Upper lobe of left lung (tissue), 6 donors: Measurements from ENCODE around the gene RNF10. TPM values are rescaled to one million over a fixed set of nuclear protein-coding genes. Genes with fewer than 3 reads are reported as not detected.

Source experiments
- ATAC-seq, 2 donors: fragments of 200-7000 bp; cut with Tn5 transposase; one replicate each; pipeline ENCODE4 v1.9.1; 2022; ENCODE audit warnings: mild to moderate bottlenecking in 2 of 2, moderate library complexity in 2 of 2; ENCODE audit not compliant: low FRiP score in 2 of 2
- DNase-seq, 2 donors: peaks; one replicate each; pipeline ENCODE4 v3.0.0-alpha.2; 2019 to 2020
- H3K27ac ChIP-seq, 4 donors: fragments of 200-600 bp; sonication (generic); one replicate each; pipeline ENCODE4 v1.5.1; 2016 to 2019
- H3K27me3 ChIP-seq, 4 donors: fragments of 200-600 bp; sonication (generic); one replicate each; pipeline ENCODE4 v1.5.1; 2017 to 2019
- H3K36me3 ChIP-seq, 4 donors: fragments of 200-600 bp; sonication (generic); one replicate each; pipeline ENCODE4 v1.5.1; 2016 to 2019
- H3K4me1 ChIP-seq, 4 donors: fragments of 200-600 bp; sonication (generic); one replicate each; pipeline ENCODE4 v1.5.1; 2018 to 2019
- H3K4me3 ChIP-seq, 4 donors: fragments of 200-600 bp; sonication (generic); one replicate each; pipeline ENCODE4 v1.5.1; 2017 to 2019; ENCODE audit warnings: mild to moderate bottlenecking in 2 of 4, moderate library complexity in 1 of 4
- H3K9me3 ChIP-seq, 4 donors: fragments of 200-600 bp; sonication (generic); one replicate each; pipeline ENCODE4 v1.5.1; 2018 to 2019
- EP300 ChIP-seq, 4 donors: sonication (generic); formaldehyde crosslinking; IDR thresholded peaks; one replicate each; pipeline ENCODE4 v1.5.1; 2017; ENCODE audit warnings: antibody characterized with exemption in 4 of 4, control low read depth in 2 of 4
- POLR2A ChIP-seq, 4 donors: fragments of 450-650 bp; IDR thresholded peaks; one replicate each; pipeline ENCODE4 v1.5.1; 2016 to 2017; ENCODE audit warnings: antibody characterized with exemption in 4 of 4, mild to moderate bottlenecking in 2 of 4
- POLR2AphosphoS5 ChIP-seq, 2 donors: sonication (generic); formaldehyde crosslinking; IDR thresholded peaks; one replicate each; pipeline ENCODE4 v1.5.1; 2017; ENCODE audit warnings: antibody characterized with exemption in 2 of 2
- WGBS, 2 donors: methylation state at CpG; one replicate each; pipeline ENCODE4 v1.1.5; 2017 to 2018; 5-methylcytosine and 5-hydroxymethylcytosine counted together
- total RNA-seq, 6 donors: library from RNA; depleted of rRNA in 4 of 6; stranded (reverse); fragments of >200 nt in 4 of 6; gene quantifications; one replicate each; pipeline versions ENCODE4 v1.1.0 to v1.2.1, GENCODE V29; 2016 to 2021
- TF ChIP-seq, protein P1 (sequence below), 6 experiments: fragments of 450-650 bp in 4 of 6; fragments of 200-600 bp in 2 of 6; sonication (generic) in 2 of 6; IDR thresholded peaks; one replicate each; pipeline ENCODE4 v1.5.1; 2016 to 2019; ENCODE audit warnings: antibody characterized with exemption in 6 of 6
- donor health status: DM: no; HTN: no; CAD: no; lungs with moderate emphysema.
- donor health status: DM: no; HTN: yes; CAD: no; lungs with severe emphysema.

The RNF10 gene
- total RNA-seq, 6 donors from 2014 or later = 189 to 456 (median 243) TPM

DNA sequence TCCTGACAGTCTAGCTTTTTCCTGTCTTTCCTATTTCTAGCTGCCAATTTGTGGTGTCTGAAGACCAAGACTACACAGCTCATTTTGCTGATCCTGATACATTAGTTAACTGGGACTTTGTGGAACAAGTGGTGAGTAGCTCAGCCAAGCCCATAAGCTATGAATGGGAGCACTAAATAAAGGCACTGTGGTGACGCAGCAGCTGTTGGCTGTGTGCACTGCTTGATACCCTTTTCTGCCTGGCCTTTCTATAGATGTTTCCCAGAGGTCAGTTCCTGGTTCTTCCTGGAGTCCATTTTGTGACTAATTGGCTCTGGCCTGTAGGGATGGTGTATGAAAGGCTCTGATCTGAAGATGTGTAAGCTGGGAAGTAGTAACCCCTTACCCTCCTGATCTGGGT lies 20.5 kb downstream of the RNF10 start:
- no peak for ATAC-seq
- no peak overlapping the region for H3K4me3 ChIP-seq
- H3K4me1 ChIP-seq = peaks cover 20 to 46% (median 27%) of the 10 kb centered on the region in 4 donors
- 93 to 100% methylated on average over 1 of the region's 1 CpG for WGBS, 2 donors
- no peaks in the 10 kb centered on the region for H3K9me3 ChIP-seq
- peak overlapping the region in 2 of 4 donors; percentile 10 to 19 for H3K27ac ChIP-seq
- no peak for DNase-seq
- H3K36me3 ChIP-seq = peaks cover 27 to 73% (median 54%) of the 10 kb centered on the region in 4 donors
- TF ChIP-seq, protein P1, sequence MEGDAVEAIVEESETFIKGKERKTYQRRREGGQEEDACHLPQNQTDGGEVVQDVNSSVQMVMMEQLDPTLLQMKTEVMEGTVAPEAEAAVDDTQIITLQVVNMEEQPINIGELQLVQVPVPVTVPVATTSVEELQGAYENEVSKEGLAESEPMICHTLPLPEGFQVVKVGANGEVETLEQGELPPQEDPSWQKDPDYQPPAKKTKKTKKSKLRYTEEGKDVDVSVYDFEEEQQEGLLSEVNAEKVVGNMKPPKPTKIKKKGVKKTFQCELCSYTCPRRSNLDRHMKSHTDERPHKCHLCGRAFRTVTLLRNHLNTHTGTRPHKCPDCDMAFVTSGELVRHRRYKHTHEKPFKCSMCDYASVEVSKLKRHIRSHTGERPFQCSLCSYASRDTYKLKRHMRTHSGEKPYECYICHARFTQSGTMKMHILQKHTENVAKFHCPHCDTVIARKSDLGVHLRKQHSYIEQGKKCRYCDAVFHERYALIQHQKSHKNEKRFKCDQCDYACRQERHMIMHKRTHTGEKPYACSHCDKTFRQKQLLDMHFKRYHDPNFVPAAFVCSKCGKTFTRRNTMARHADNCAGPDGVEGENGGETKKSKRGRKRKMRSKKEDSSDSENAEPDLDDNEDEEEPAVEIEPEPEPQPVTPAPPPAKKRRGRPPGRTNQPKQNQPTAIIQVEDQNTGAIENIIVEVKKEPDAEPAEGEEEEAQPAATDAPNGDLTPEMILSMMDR (IDR thresholded peaks at IDR 0.05) = no peak
- no peak for TF ChIP-seq EP300 (IDR thresholded peaks at IDR 0.05)
- TF ChIP-seq POLR2AphosphoS5 (IDR thresholded peaks at IDR 0.05) = no peak
- TF ChIP-seq POLR2A (IDR thresholded peaks at IDR 0.05) = no peak
- no peaks in the 10 kb centered on the region for H3K27me3 ChIP-seq

DNA sequence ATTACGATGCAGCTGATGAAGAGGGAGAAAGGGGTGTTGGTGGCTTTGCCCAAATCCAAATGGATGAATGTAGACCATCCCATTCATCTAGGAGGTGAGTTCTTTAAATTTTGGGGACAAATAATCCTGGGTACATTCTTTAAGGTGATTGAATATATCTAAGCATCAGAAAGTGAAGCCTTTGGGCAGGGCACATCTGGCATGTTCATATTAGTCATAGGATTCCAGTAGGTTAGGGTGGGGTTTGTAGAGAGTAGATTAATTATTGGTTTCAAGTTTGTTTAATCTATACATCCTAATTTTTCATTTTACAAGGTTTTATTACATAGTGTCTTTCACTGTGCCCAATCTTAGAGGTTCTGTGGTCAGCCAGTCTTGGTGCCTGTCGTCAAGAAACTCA lies 23.4 kb downstream of the RNF10 start:
- Histone ChIP-seq H3K4me3 (no peak overlapping the region), H3K4me1 (peaks cover 2 to 18% (median 4%) of the 10 kb centered on the region in 4 donors), H3K9me3 (no peaks in the 10 kb centered on the region), H3K27me3 (no peaks in the 10 kb centered on the region), H3K36me3 (peaks cover 38 to 96% (median 78%) of the 10 kb centered on the region in 4 donors), H3K27ac (no peak overlapping the region)
- WGBS, 2 donors = 97 to 98% methylated on average over 2 of the region's 2 CpGs
- TF ChIP-seq POLR2A (IDR thresholded peaks at IDR 0.05) (no peak), POLR2AphosphoS5 (IDR thresholded peaks at IDR 0.05) (no peak), EP300 (IDR thresholded peaks at IDR 0.05) (no peak)
- TF ChIP-seq, protein P1 (IDR thresholded peaks at IDR 0.05) = no peak
- ATAC-seq (no peak), DNase-seq (no peak)

DNA sequence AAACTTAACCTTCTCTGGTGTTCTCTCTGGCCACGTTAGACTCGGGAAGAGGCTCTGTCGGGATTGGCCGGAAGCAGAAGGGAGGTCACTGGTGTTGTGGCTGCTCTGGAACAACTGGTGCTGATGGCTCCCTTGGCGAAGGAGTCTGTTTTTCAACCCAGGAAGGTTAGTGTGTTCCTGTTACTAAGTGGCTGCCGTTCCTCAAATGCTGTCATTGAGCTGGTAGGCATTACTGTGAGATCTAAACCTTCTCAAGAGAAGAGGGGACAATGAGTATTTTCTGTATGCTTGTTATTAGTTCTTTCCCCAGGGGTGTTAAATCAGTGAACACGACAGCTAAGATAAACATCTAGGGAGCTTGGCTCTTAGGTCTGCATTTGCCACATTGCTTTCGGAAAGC lies 28.8 kb downstream of the RNF10 start:
- Histone ChIP-seq H3K27me3 (no peaks in the 10 kb centered on the region), H3K36me3 (peaks cover 60 to 98% (median 86%) of the 10 kb centered on the region in 4 donors), H3K4me1 (no peaks in the 10 kb centered on the region), H3K27ac (no peak overlapping the region), H3K4me3 (no peak overlapping the region), H3K9me3 (no peaks in the 10 kb centered on the region)
- no peak for TF ChIP-seq POLR2A (IDR thresholded peaks at IDR 0.05)
- TF ChIP-seq, protein P1 (IDR thresholded peaks at IDR 0.05) = no peak
- TF ChIP-seq EP300 (IDR thresholded peaks at IDR 0.05) = no peak
- no peak for TF ChIP-seq POLR2AphosphoS5 (IDR thresholded peaks at IDR 0.05)
- DNase-seq = no peak
- 88 to 93% methylated on average over 8 of the region's 8 CpGs for WGBS, 2 donors
- ATAC-seq = no peak

DNA sequence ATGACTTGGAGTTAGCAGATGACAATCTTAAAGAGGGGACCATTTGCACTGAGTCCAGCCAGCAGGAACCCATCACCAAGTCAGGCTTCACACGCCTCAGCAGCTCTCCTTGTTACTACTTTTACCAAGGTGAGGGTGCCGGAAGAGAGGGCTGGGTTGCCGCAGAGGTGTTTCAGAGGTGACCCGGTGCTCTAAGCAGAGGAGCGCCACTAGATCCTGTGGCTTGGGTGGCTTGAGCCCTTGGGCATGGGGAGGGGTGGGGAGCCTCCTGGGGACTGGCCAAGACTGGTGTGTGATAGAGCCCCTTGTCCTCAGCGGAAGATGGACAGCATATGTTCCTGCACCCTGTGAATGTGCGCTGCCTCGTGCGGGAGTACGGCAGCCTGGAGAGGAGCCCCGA lies 29.3 kb downstream of the RNF10 start:
- Histone ChIP-seq H3K36me3 (peaks cover 63 to 98% (median 89%) of the 10 kb centered on the region in 4 donors), H3K4me3 (no peak overlapping the region), H3K9me3 (no peaks in the 10 kb centered on the region), H3K27me3 (no peaks in the 10 kb centered on the region), H3K27ac (no peak overlapping the region), H3K4me1 (no peaks in the 10 kb centered on the region)
- 96% methylated on average over 5 to 10 of the region's 11 CpGs for WGBS, 2 donors
- TF ChIP-seq POLR2AphosphoS5 (IDR thresholded peaks at IDR 0.05) = no peak
- TF ChIP-seq, protein P1 (IDR thresholded peaks at IDR 0.05) = no peak
- no peak for TF ChIP-seq EP300 (IDR thresholded peaks at IDR 0.05)
- no peak for TF ChIP-seq POLR2A (IDR thresholded peaks at IDR 0.05)
- ATAC-seq (no peak), DNase-seq (no peak)

DNA sequence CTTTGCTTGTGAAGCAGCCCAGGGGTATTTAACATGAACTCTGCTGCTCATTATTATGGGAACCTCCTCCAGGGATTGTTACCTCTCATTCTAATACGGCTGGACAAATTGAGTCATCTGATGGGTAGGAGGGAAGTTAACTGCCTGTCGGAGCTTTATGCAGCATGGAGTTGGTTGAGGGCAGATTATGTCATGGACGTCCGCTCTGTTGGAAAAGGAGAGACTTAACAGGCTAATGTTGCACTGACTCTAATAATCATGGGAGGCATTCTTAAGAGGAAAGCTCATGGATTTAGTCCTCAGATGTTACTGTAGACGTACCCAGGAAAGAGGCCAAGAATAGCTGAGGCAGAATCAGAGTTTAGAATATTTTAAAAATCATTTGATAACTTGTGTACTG lies 37.1 kb downstream of the RNF10 start:
- 76 to 85% methylated on average over 5 of the region's 5 CpGs for WGBS, 2 donors
- H3K27ac ChIP-seq = no peak overlapping the region

More for the DNA sequence above, 37.1 kb downstream of the RNF10 start:
- Histone ChIP-seq H3K27me3 (no peaks in the 10 kb centered on the region), H3K4me1 (peaks cover 0 to 3% (median 0%) of the 10 kb centered on the region in 4 donors), H3K4me3 (no peak overlapping the region), H3K36me3 (peaks cover 64 to 100% (median 96%) of the 10 kb centered on the region in 4 donors), H3K9me3 (no peaks in the 10 kb centered on the region)
- ATAC-seq = no peak
- TF ChIP-seq POLR2AphosphoS5 (IDR thresholded peaks at IDR 0.05) (no peak), EP300 (IDR thresholded peaks at IDR 0.05) (no peak), POLR2A (IDR thresholded peaks at IDR 0.05) (no peak)
- TF ChIP-seq, protein P1 (IDR thresholded peaks at IDR 0.05) = no peak
- no peak for DNase-seq
